Measurements from ENCODE around the gene DBH. TPM values are rescaled to one million over a fixed set of nuclear protein-coding genes. Genes with fewer than 3 reads are reported as not detected.

Gene DBH
- total RNA-seq, 1 donor from 2014 or later = not detected

DNA sequence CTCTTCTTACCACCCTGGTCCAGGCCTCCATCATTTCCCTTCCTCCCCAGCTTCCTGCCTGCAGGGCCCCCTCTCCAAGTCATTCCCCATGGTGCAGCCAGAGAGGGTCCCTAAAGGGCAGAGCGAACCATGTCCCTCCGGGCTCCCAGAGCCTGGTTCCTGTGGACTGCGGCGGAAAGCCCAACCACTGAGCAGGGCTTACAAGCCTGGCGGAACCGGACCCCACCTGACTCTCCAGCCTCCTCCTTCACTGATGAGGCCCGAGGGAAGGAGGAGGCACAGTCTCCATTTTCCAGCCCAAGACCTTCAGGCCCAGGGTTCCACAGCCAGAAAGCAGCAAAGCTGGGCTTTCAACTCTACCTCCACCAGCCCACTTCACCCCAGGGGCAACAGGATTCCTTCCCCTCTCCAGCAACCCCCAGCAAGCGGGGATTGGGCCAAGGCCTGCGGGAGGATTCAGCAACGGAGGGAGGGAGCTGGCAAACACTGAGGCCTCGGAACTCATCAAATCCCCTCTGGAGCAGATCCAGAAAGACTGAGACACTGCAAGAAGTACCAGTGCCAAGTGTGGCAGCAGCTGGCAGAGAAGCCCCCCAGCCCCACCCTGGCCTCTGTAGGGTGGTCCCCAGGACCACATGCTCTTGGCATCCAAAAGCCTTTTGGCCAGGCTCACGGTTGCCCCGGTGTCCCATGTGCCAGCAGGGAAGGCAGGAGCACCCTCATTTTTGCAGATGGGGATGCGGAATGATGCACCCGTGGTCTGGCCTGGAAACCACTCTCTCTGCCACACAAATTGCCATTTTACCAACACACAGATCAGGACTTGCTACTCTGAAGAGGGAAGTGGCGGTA lies 30.1 kb upstream of the DBH start:
- H3K4me3 ChIP-seq (ENCODE audit: low read depth, low read length) = no peak overlapping the region
- FAIRE-seq = no peak
- H3K27me3 ChIP-seq (ENCODE audit: control insufficient read depth, insufficient read depth, low read length) = peaks cover 13% of the 10 kb centered on the region
- DNase-seq (ENCODE audit: low read depth) = no peak
- no peaks in the 10 kb centered on the region for H3K36me3 ChIP-seq (ENCODE audit: control insufficient read depth, insufficient read depth, low read length)
- TF ChIP-seq, protein P1, sequence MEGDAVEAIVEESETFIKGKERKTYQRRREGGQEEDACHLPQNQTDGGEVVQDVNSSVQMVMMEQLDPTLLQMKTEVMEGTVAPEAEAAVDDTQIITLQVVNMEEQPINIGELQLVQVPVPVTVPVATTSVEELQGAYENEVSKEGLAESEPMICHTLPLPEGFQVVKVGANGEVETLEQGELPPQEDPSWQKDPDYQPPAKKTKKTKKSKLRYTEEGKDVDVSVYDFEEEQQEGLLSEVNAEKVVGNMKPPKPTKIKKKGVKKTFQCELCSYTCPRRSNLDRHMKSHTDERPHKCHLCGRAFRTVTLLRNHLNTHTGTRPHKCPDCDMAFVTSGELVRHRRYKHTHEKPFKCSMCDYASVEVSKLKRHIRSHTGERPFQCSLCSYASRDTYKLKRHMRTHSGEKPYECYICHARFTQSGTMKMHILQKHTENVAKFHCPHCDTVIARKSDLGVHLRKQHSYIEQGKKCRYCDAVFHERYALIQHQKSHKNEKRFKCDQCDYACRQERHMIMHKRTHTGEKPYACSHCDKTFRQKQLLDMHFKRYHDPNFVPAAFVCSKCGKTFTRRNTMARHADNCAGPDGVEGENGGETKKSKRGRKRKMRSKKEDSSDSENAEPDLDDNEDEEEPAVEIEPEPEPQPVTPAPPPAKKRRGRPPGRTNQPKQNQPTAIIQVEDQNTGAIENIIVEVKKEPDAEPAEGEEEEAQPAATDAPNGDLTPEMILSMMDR (IDR thresholded peaks at IDR 0.05; ENCODE audit: insufficient read depth, low read length, severe bottlenecking) = no peak

GRCh38 chr9:133606708-133607025 lies 29.5 kb upstream of the DBH start:
- TF ChIP-seq, protein P1 (IDR thresholded peaks at IDR 0.05; ENCODE audit: insufficient read depth, low read length, severe bottlenecking) = no peak
- H3K27me3 ChIP-seq (ENCODE audit: control insufficient read depth, insufficient read depth, low read length) = peaks cover 13% of the 10 kb centered on the region
- no peak overlapping the region for H3K4me3 ChIP-seq (ENCODE audit: low read depth, low read length)

DNA sequence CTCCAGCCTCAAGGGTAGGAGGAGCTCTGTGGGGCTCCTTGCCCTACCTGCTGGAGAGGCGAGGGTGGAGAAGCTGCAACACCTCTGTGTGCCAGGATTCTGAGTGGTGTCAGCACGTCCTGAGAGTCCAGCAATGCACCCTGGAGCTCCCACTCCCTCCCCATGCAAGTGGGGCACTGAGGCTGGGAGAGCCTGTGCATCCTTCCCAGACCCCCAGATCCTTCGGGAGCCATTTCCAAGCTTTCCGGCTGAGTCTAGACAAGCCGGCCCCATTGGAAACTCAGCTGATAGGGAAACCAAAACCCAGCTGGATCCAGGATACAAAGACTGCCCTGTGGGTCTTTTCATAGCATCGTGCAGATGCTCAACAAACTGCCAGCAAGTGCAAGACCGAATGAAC lies 28.8 kb upstream of the DBH start:
- Histone ChIP-seq H3K4me3 (ENCODE audit: low read depth, low read length) (no peak overlapping the region), H3K36me3 (ENCODE audit: control insufficient read depth, insufficient read depth, low read length) (no peaks in the 10 kb centered on the region), H3K27me3 (ENCODE audit: control insufficient read depth, insufficient read depth, low read length) (peaks cover 13% of the 10 kb centered on the region)
- no peak for FAIRE-seq
- no peak for DNase-seq (ENCODE audit: low read depth)
- TF ChIP-seq, protein P1 (IDR thresholded peaks at IDR 0.05; ENCODE audit: insufficient read depth, low read length, severe bottlenecking) = no peak

More at GRCh38 chr9:133606708-133607025, 29.5 kb upstream of the DBH start:
- no peaks in the 10 kb centered on the region for H3K36me3 ChIP-seq (ENCODE audit: control insufficient read depth, insufficient read depth, low read length)
- no peak for DNase-seq (ENCODE audit: low read depth)
- no peak for FAIRE-seq

DNA sequence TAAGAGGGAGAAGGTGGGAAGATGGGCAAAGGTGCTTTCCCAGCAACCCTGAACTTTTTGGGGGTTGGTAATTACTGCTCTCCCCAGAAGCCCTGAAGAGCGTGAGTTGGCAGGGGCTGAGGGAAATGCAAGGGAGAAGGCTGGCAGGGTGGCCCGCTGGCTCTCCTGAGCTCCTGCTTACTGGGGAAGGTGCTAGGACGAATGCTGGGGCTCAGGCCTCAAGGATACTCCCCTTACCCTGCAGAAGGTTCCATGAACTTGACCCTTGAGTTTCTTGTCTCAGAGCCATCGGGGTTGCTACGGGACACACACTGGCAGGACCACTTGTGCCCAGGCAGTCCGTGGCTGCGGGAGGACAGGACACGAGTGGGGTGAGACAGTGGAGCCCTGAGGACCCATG lies 28.2 kb upstream of the DBH start:
- no peaks in the 10 kb centered on the region for H3K36me3 ChIP-seq (ENCODE audit: control insufficient read depth, insufficient read depth, low read length)
- DNase-seq (ENCODE audit: low read depth) (no peak), FAIRE-seq (no peak)
- peaks cover 13% of the 10 kb centered on the region for H3K27me3 ChIP-seq (ENCODE audit: control insufficient read depth, insufficient read depth, low read length)
- TF ChIP-seq, protein P1 (IDR thresholded peaks at IDR 0.05; ENCODE audit: insufficient read depth, low read length, severe bottlenecking) = no peak
- no peak overlapping the region for H3K4me3 ChIP-seq (ENCODE audit: low read depth, low read length)

DNA sequence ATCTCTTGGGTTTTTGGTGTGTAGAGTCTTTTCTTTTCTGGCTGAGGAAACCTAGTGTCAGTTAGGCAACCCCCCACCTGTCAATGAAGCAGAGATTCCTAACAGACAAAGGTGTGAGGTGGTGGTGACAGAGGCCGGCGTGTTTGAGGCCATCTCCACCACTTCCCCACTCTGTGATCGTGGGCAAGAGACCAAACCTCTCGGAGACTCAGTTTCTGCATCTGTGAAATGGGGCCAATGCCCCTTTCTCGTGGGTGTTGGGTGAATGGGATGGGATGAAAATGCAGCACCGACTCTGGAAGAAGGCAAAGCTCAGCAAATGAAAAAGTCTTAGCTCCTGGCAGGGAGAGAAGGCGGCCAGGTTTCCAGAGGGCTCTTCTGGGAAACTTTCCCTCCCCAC lies 27.8 kb upstream of the DBH start:
- TF ChIP-seq, protein P1 (IDR thresholded peaks at IDR 0.05; ENCODE audit: insufficient read depth, low read length, severe bottlenecking) = no peak
- FAIRE-seq = no peak
- H3K36me3 ChIP-seq (ENCODE audit: control insufficient read depth, insufficient read depth, low read length) = no peaks in the 10 kb centered on the region
- no peak overlapping the region for H3K4me3 ChIP-seq (ENCODE audit: low read depth, low read length)
- no peak for DNase-seq (ENCODE audit: low read depth)
- H3K27me3 ChIP-seq (ENCODE audit: control insufficient read depth, insufficient read depth, low read length) = peaks cover 13% of the 10 kb centered on the region

DNA sequence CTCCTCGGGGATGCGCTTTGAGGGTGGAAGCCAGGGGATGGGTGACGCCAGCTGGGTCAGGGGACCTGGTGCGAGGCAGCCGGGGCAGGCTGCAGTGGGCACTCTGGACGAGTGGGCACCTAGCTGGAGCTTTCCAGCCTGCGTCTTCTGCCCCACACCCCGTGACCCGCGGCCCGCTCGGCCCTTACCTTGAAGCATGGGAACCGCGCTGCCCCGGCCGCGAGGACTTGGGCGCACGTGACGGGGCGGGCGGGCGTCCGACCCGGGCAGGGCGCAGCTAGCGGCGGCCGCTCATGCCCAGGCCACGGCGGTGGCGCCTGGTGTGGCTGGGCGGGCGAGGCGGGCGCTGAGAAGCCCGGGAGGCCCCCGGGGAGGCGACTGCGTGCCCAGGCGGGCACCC lies 27.3 kb upstream of the DBH start:
- no peak for DNase-seq (ENCODE audit: low read depth)
- Histone ChIP-seq H3K27me3 (ENCODE audit: control insufficient read depth, insufficient read depth, low read length) (peaks cover 14% of the 10 kb centered on the region), H3K36me3 (ENCODE audit: control insufficient read depth, insufficient read depth, low read length) (no peaks in the 10 kb centered on the region), H3K4me3 (ENCODE audit: low read depth, low read length) (no peak overlapping the region)
- TF ChIP-seq, protein P1 (IDR thresholded peaks at IDR 0.05; ENCODE audit: insufficient read depth, low read length, severe bottlenecking) = no peak
- FAIRE-seq = no peak
